ENCODE measurements around the gene PDP2. TPM values are rescaled to one million over a fixed set of nuclear protein-coding genes. Genes with fewer than 3 reads are reported as not detected.
"Not testable (repeated sequence)": the region's sequence is repeated elsewhere in the genome, so short reads cannot be mapped to it uniquely, and the experiment has no call there.

The PDP2 gene
- polyA plus RNA-seq, 1 experiment = 12.1 TPM

- no peaks in the 10 kb centered on the region for H3K27me3 ChIP-seq (ENCODE audit: control insufficient read depth, insufficient read depth, low read length)
- H3K4me3 ChIP-seq (ENCODE audit: low read depth, low read length) = no peak overlapping the region
- ChIA-PET CTCF (interaction anchor here (0.8 kb wide), 1 partner anchor 33 kb away, joined by 5 read pairs; the partner anchor contains the start of gene NAE1), POLR2A (no interaction called here)
- no peak for TF ChIP-seq CTCF (IDR thresholded peaks at IDR 0.05; ENCODE audit: low read depth, low read length)
- DNase-seq (ENCODE audit: low read depth, low spot score) = no peak
- H3K9me3 ChIP-seq (ENCODE audit: control insufficient read depth, insufficient read depth, low read length) = no peaks in the 10 kb centered on the region
- H3K27ac ChIP-seq (ENCODE audit: low read depth, low read length) = no peak overlapping the region
Observed at GRCh38 chr16:66863707-66864106, 16.6 kb upstream of the PDP2 start.

- POLR2A ChIA-PET = no interaction called here
Observed at GRCh38 chr16:66869424-66869823, 10.9 kb upstream of the PDP2 start.

GRCh38 chr16:66871363-66871762 is 9.0 kb upstream of the PDP2 start:
- H3K27me3 ChIP-seq (ENCODE audit: control insufficient read depth, insufficient read depth, low read length); H3K9me3 ChIP-seq (ENCODE audit: control insufficient read depth, insufficient read depth, low read length); H3K4me3 ChIP-seq (ENCODE audit: low read depth, low read length); POLR2A ChIA-PET; H3K27ac ChIP-seq (ENCODE audit: low read depth, low read length); DNase-seq (ENCODE audit: low read depth, low spot score): not testable (repeated sequence)
- CTCF ChIA-PET = interaction anchor here (0.7 to 10.4 kb wide), 4 partner anchors 39 to 262 kb away, joined by 3 to 161 read pairs (median 32); partner anchors contain the start of gene NAE1

More at GRCh38 chr16:66869424-66869823, 10.9 kb upstream of the PDP2 start:
- CTCF ChIA-PET = interaction anchor here (2.9 to 10.4 kb wide), 5 partner anchors 12 to 463 kb away, joined by 18 to 161 read pairs (median 54); partner anchors contain the start of gene NAE1
- no peaks in the 10 kb centered on the region for H3K27me3 ChIP-seq (ENCODE audit: control insufficient read depth, insufficient read depth, low read length)
- no peak for TF ChIP-seq CTCF (IDR thresholded peaks at IDR 0.05; ENCODE audit: low read depth, low read length)
- no peak for DNase-seq (ENCODE audit: low read depth, low spot score)
- H3K4me3 ChIP-seq (ENCODE audit: low read depth, low read length) = no peak overlapping the region
- H3K27ac ChIP-seq (ENCODE audit: low read depth, low read length) = no peak overlapping the region
- no peaks in the 10 kb centered on the region for H3K9me3 ChIP-seq (ENCODE audit: control insufficient read depth, insufficient read depth, low read length)

- H3K9me3 ChIP-seq (ENCODE audit: control insufficient read depth, insufficient read depth, low read length) = no peaks in the 10 kb centered on the region
- no peak overlapping the region for H3K27ac ChIP-seq (ENCODE audit: low read depth, low read length)
- ChIA-PET CTCF (interaction anchor here (1.2 to 10.4 kb wide), 14 partner anchors 10 to 263 kb away, joined by 3 to 161 read pairs (median 7); partner anchors contain the start of gene NAE1), POLR2A (interaction anchor here (1.2 to 1.6 kb wide), 3 partner anchors 10 to 41 kb away, joined by 3 to 7 read pairs (median 6); partner anchors contain the start of gene NAE1)
- H3K4me3 ChIP-seq (ENCODE audit: low read depth, low read length) = no peak overlapping the region
- DNase-seq (ENCODE audit: low read depth, low spot score) = no peak
- no peaks in the 10 kb centered on the region for H3K27me3 ChIP-seq (ENCODE audit: control insufficient read depth, insufficient read depth, low read length)
- TF ChIP-seq CTCF (IDR thresholded peaks at IDR 0.05; ENCODE audit: low read depth, low read length) = no peak
Observed at GRCh38 chr16:66871840-66872239, 8.5 kb upstream of the PDP2 start.

DNA sequence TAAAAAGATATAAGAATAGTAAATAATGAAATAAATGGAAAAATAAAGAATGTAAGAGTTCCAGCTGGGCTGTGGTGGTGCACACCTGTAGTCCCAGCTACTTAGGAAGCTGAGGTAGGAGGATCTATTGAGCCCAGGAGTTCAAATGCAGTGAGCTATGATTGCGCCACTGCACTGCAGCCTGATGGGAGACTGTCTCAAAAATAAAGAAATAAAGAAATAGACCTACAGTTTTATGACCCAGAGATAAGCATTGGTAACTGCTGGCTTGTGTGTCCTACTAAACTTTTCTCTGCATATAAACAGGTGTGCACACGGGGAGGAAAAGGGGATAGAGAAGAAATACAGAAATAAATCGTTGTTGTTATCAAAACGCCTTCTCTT is 7.8 kb upstream of the PDP2 start:
- ChIA-PET CTCF (interaction anchor here (0.5 to 10.4 kb wide), 36 partner anchors 10 to 539 kb away, joined by 3 to 161 read pairs (median 4); partner anchors contain the start of genes DYNC1LI2, NAE1 and RRAD), POLR2A (interaction anchor here (0.6 to 1.6 kb wide), 8 partner anchors 9 to 464 kb away, joined by 3 to 7 read pairs (median 3); partner anchors contain the start of gene NAE1)
- TF ChIP-seq CTCF (IDR thresholded peaks at IDR 0.05; ENCODE audit: low read depth, low read length) = no peak
- peak overlapping the region; percentile 82 for H3K27ac ChIP-seq (ENCODE audit: low read depth, low read length)
- no peak for DNase-seq (ENCODE audit: low read depth, low spot score)
- peak overlapping the region; percentile 57 for H3K4me3 ChIP-seq (ENCODE audit: low read depth, low read length)
- H3K27me3 ChIP-seq (ENCODE audit: control insufficient read depth, insufficient read depth, low read length) = no peaks in the 10 kb centered on the region
- H3K9me3 ChIP-seq (ENCODE audit: control insufficient read depth, insufficient read depth, low read length) = no peaks in the 10 kb centered on the region

Data from AG04450 (cell line).